MCF 10A (cell line): Measurements from ENCODE around the gene CDH10. TPM values are rescaled to one million over a fixed set of nuclear protein-coding genes. Genes with fewer than 3 reads are reported as not detected.

ENCODE experiments used
- BruUV-seq: library from RNA; stranded (reverse); fragments of 400-500 nt; replicated peaks from 2 replicates; lab custom pipeline; 2021; lab: Mats Ljungman, UMichigan
- CTCF ChIA-PET: fragments of 300-600 bp; sonication (Branson Sonifier 250); formaldehyde crosslinking; extraction: SDS; loops from one replicate; lab custom pipeline; 2021; ENCODE audit warnings: antibody characterized with exemption, inconsistent platforms; lab: Yijun Ruan, JAX
- POLR2A ChIA-PET: fragments of 300-600, 350-650 bp; sonication (Branson Sonifier 250); formaldehyde crosslinking; extraction: SDS; loops from one replicate; lab custom pipeline; 2020; ENCODE audit warnings: antibody characterized with exemption, inconsistent platforms; lab: Yijun Ruan, JAX
- DNase-seq: peaks from one replicate; pipeline ENCODE4 v3.0.0-alpha.2; 2018; ENCODE audit not compliant: unreplicated experiment
- H3K27ac Mint-ChIP-seq: one replicate; pipeline ENCODE4 v1.8.0; 2022; ENCODE audit warnings: mild to moderate bottlenecking, low read depth, mixed read lengths; ENCODE audit not compliant: unreplicated experiment
- H3K27me3 Mint-ChIP-seq: one replicate; pipeline ENCODE4 v1.8.0; 2022; ENCODE audit warnings: mixed read lengths; ENCODE audit not compliant: insufficient read depth, unreplicated experiment
- H3K36me3 Mint-ChIP-seq: one replicate; pipeline ENCODE4 v1.8.0; 2022; ENCODE audit warnings: mild to moderate bottlenecking, moderate library complexity, mixed read lengths; ENCODE audit not compliant: insufficient read depth, unreplicated experiment
- H3K4me1 Mint-ChIP-seq: one replicate; pipeline ENCODE4 v1.8.0; 2022; ENCODE audit warnings: mixed read lengths; ENCODE audit not compliant: insufficient read depth, unreplicated experiment
- H3K4me3 Mint-ChIP-seq: one replicate; pipeline ENCODE4 v1.8.0; 2022; ENCODE audit warnings: mild to moderate bottlenecking, moderate library complexity, mixed read lengths; ENCODE audit not compliant: unreplicated experiment
- H3K9me3 Mint-ChIP-seq: one replicate; pipeline ENCODE4 v1.8.0; 2022; ENCODE audit warnings: mixed read lengths; ENCODE audit not compliant: unreplicated experiment
- intact Hi-C: fragments of 100-400 bp; cut with micrococcal nuclease; formaldehyde crosslinking; loops from 2 replicates; pipeline ENCODE4 v1.14.1; 2022
- total RNA-seq: library from RNA; stranded (reverse); gene quantifications from 2 replicates; pipeline ENCODE4 v1.2.3, GENCODE V29; 2022
- TF ChIP-seq, protein P1 (sequence below): fragments of 200-600 bp; IDR thresholded peaks from one replicate; pipeline ENCODE4 v1.8.0; 2022; ENCODE audit warnings: antibody characterized with exemption, mild to moderate bottlenecking; ENCODE audit not compliant: unreplicated experiment

CDH10 gene
- total RNA-seq, 1 experiment from 2014 or later = 0.33 TPM

- ChIA-PET CTCF (no interaction called here), POLR2A (no interaction called here)
- TF ChIP-seq, protein P1, sequence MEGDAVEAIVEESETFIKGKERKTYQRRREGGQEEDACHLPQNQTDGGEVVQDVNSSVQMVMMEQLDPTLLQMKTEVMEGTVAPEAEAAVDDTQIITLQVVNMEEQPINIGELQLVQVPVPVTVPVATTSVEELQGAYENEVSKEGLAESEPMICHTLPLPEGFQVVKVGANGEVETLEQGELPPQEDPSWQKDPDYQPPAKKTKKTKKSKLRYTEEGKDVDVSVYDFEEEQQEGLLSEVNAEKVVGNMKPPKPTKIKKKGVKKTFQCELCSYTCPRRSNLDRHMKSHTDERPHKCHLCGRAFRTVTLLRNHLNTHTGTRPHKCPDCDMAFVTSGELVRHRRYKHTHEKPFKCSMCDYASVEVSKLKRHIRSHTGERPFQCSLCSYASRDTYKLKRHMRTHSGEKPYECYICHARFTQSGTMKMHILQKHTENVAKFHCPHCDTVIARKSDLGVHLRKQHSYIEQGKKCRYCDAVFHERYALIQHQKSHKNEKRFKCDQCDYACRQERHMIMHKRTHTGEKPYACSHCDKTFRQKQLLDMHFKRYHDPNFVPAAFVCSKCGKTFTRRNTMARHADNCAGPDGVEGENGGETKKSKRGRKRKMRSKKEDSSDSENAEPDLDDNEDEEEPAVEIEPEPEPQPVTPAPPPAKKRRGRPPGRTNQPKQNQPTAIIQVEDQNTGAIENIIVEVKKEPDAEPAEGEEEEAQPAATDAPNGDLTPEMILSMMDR = no peak
- Mint-ChIP-seq H3K4me3 (no peak overlapping the region), H3K27me3 (no peaks in the 10 kb centered on the region), H3K27ac (no peak overlapping the region), H3K4me1 (peaks cover 5% of the 10 kb centered on the region), H3K9me3 (no peaks in the 10 kb centered on the region), H3K36me3 (no peaks in the 10 kb centered on the region)
- intact Hi-C loops = no loop called here
- no TSS peak for BruUV-seq
- DNase-seq = no peak
Measured at GRCh38 chr5:24497145-24497544, 147.6 kb downstream of the CDH10 start.

- Mint-ChIP-seq H3K36me3 (no peaks in the 10 kb centered on the region), H3K9me3 (no peaks in the 10 kb centered on the region), H3K4me1 (peaks cover 5% of the 10 kb centered on the region), H3K27ac (no peak overlapping the region), H3K27me3 (no peaks in the 10 kb centered on the region), H3K4me3 (no peak overlapping the region)
- POLR2A ChIA-PET = no interaction called here
- CTCF ChIA-PET = no interaction called here
- no TSS peak for BruUV-seq
- TF ChIP-seq, protein P1 = no peak
- no peak for DNase-seq
- intact Hi-C loops = no loop called here
Measured at GRCh38 chr5:24496268-24496667, 148.5 kb downstream of the CDH10 start.

DNA sequence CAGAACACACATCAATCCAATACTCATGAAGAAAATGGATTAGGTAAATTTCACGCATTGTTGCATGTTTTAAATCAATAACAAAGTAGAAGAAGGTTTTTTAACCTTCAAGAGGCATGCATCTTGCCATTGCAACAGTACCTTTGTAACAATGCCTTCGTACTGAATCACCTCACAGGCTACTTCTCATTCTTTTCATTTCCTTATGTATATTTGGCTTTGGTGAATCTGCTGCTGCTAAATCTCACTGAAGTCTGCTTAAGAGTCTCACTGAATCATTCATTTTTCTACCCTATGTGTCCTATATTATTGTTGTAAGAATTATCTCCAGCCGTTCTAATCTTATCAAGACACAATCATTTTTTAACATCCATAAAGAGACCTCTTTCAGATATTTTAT lies 152.5 kb downstream of the CDH10 start:
- TF ChIP-seq, protein P1 = no peak
- BruUV-seq = no TSS peak
- ChIA-PET CTCF (no interaction called here), POLR2A (no interaction called here)
- Mint-ChIP-seq H3K36me3 (no peaks in the 10 kb centered on the region), H3K4me1 (peaks cover 5% of the 10 kb centered on the region), H3K27ac (no peak overlapping the region), H3K4me3 (no peak overlapping the region), H3K9me3 (no peaks in the 10 kb centered on the region), H3K27me3 (no peaks in the 10 kb centered on the region)
- intact Hi-C loops = no loop called here
- DNase-seq = no peak

DNA sequence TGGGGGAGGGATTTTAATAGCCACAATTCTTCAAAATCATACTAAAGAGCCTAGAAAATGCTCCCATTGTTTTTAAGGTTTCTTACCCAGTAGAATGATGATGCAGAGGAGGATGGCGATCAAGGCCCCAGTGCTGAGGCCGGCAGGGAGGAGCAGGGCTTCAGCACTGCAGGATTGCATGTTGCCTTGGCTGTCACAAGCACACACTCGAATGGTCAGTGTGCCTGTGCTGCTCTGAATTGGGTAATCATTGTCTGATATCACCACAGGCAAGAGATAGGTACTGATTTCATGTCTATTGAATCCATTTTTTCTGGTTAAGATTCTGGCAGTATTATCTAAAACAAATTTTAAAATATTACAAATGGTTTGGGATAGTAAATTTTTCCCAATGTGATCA lies 153.3 kb downstream of the CDH10 start:
- H3K9me3 Mint-ChIP-seq = no peaks in the 10 kb centered on the region
- CTCF ChIA-PET = no interaction called here
- H3K27me3 Mint-ChIP-seq = no peaks in the 10 kb centered on the region
- no peak overlapping the region for H3K27ac Mint-ChIP-seq
- H3K4me3 Mint-ChIP-seq = no peak overlapping the region
- no TSS peak for BruUV-seq
- POLR2A ChIA-PET = no interaction called here
- intact Hi-C loops = no loop called here
- peaks cover 5% of the 10 kb centered on the region for H3K4me1 Mint-ChIP-seq
- no peak for DNase-seq
- TF ChIP-seq, protein P1 = no peak
- no peaks in the 10 kb centered on the region for H3K36me3 Mint-ChIP-seq
